Activated CD8-positive, alpha-beta memory T cell treated with anti-CD3 and anti-CD28 coated beads, Interleukin-2, amount 50 U/mL, for 4 hours (primary cell): Measurements from ENCODE around the gene ARHGAP28.
"Not testable (repeated sequence)": the region's sequence is repeated elsewhere in the genome, so short reads cannot be mapped to it uniquely, and the experiment has no call there.

Experiments used
- DNase-seq: peaks from one replicate; pipeline ENCODE4 v3.0.0-alpha.2; 2020

Gene ARHGAP28

DNA sequence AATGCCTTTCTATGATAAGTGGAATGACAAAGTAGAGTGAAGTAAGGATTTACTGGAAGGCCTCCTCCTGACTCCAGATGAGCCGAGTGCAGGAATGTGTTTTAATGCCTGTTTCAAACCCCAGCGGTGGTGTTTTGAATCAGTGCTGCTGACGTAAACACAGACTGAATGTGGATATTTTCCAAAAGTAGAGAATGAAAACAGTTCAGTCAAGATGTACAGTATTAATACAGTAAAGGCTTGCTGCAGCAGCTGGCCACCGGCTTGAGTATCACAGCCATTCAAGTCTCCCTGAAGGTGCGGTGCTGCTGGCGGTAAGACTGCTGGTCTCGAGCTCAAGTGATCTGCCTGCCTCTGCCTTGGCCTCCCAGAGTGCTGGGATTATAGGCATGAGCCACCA is 46.7 kb downstream of the ARHGAP28 start:
- no peak for DNase-seq

DNA sequence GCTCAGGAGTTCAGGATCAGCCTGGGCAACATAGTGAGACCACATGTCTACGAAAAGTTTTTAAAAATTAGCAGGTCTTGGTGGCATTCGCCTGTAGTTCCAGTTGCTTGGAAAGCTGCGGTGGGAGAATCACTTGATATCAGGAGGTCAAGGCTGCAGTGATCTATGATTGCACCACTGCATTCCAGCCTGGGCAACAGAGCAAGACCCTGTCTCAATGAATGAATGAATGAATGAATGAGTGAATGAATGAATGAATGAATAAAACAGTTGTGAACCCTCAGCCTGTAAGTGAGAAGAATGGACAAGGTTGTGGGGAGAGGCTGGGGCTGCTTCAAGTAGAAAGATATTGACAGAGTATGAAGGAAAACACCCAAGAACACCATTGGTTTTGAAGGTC is 48.0 kb downstream of the ARHGAP28 start:
- DNase-seq, result no peak

DNA sequence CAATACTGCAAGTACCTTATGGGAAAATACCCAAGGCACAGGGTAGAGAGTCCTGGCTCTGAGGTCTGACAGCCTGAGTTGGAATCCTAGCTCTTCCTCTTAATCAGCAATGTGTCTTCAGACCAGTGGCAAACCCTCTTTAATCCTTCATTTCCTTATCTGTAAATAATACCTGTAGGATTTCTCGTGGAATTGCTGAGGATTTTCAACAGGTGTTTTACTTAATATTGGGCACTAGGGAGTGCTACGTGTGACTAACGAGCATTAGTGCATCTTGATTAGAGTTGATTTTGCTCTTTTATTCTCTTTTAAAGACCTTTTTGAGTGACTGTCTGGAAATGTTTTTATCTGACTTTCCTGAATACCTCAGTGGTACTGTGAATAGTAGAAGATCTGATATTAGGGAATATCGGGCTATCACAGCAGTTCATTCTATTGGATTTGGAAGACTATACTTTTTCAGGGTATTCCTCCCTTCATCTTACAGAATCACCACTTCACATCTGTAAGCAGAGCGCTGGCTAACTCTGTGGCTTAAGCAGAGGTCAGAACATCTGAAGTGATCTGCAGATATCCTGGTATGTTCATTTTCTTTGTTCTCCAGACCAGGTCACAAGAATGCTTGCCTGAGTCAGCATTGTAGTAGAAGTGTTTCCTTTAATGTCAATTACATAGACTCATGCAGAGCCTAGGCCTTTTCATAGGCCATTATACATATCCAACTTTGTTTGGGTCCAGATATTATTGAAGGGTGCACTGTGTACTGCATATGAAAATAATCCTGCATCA is 49.1 kb downstream of the ARHGAP28 start:
- no peak for DNase-seq

DNA sequence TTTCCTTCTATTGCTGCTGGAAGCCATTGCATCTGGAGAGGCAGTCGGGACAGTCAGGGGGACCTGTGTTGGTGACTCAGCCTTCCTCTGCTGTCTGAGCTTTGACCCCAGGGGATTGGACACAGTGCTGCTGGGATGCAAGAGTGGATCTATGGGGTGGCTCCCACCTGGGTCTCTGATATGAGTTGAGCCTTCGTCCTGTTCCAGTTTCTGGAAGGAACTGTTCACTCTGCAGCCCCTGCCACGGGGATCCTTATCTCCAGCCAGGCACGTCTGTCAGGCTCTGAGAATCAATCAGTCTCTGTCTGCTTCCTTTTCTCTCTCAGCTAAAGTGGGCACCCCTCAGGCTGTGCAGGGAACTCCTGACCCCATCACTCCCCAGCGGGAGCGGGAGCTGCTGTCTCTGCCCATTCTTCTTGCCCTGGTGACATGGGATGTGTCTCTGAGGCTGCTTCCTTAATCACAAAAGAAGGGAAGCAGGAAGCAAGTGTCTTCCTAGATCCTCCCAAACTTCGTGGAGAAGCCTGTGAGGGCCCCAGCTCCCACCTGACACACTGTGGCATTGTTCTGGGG is 51.7 kb downstream of the ARHGAP28 start:
- no peak for DNase-seq

DNA sequence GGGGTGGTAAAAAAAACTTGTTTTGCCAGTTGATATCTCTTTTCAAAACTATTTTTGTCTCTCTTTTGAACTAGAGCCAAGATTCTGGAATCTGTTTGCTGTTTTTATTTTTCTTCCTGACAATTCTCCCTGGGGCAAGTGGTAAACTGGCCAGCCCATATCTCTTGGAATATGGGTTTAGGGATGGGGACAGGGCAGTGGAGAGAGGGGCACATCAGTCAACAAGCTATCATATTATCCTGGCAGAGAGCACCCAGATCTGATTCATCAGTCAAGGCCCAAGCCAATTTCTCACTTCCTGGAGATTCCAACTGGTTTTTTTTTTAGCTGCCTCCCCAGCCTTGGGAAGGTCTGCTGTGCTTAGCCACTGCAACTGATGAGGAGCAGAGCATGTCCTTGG is 52.3 kb downstream of the ARHGAP28 start:
- DNase-seq, result no peak

DNA sequence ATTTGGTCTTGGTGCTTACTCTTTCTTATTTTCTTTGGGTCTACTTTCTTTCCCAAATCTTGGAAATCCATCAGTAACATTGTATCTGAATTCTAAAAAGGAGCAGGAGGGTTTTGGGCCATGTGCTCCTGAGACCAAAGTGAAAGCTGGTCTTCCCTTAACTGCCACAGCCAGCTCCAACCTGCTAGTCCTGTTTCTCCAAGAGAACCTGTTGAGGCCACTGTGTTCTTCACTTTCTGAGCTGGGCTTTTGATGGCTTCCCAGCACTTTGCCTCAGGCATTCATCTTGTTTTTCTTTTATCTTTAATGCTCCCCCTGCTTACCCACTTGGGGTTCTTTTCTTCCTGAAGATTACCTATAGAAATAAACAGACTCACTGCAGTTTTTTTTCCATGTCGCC is 53.3 kb downstream of the ARHGAP28 start:
- DNase-seq, result no peak

DNA sequence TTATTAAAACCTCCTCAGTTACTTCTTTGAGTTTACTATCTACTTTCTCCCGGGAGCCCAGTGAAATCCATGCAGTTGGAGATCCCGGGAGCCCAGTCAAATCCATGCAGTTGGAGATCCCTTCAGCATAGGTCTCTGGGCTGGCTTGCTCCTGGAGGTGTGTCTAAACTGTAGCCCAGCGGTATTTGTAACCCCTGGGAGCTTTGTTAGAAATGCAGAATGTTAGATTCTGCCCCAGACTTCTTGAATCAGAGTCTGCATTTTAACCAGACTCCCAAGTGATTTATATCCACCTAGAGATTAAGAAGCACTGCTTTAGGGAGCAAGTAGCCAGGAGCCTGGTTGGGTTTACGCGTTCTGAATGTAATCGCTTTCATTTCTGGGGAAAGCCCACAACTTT is 54.5 kb downstream of the ARHGAP28 start:
- DNase-seq, result no peak

DNA sequence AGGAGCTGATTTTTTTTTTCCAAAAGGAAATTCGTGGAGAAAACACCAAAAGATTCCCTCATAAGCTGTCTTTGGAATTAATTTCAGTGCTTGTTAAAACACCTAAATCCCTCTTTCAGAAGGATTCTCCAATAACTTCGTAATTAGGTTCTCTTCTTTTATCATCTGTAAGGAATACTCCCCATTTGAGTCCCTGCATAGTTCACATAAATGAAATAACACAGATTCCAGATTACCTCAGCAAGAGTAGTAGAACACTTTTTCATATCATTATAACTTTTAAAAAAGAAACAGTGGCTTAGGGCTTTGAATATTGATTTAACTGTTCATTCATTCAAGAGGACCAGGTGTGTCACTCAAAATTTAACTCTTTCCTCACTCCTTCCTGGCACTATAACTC is 55.5 kb downstream of the ARHGAP28 start:
- no peak for DNase-seq

DNA sequence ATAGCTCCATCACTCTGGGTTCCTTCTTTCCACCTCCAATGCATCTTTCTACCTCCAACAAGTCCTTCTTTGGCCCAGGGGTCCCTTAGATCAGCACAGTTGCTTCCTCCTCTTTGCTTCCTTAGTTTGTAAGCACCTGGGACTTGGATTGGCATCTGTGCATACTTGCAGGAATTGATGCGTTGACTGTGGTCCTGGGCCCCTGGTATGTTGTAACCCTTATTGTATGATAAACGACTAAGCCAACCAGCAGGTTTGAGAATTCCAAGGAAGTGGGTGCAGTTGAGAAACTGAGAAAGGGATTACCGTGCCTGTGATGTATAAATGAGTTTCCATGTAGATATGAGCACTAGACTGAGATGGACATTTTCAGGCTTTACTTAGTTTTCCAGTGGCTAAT is 55.9 kb downstream of the ARHGAP28 start:
- no peak for DNase-seq

DNA sequence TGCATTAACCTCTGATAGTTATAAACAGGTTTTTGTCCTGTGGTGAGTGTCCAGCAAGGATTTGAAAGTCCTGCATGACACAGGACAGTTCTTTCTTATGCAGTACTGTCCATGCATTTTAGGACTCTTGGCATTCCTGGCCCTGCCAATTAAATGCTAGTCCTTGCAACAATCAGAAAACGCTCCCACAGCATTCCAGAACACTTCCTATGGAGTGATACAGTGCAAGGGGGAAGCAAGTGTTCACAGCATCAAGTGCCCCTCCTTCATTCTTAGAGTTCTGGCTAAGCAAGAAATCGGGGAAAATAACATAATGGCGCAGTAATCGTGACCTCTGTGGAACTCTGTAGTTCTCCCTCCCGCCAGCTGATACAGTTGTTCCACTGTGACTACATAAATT is 62.9 kb downstream of the ARHGAP28 start:
- DNase-seq, result no peak

DNA sequence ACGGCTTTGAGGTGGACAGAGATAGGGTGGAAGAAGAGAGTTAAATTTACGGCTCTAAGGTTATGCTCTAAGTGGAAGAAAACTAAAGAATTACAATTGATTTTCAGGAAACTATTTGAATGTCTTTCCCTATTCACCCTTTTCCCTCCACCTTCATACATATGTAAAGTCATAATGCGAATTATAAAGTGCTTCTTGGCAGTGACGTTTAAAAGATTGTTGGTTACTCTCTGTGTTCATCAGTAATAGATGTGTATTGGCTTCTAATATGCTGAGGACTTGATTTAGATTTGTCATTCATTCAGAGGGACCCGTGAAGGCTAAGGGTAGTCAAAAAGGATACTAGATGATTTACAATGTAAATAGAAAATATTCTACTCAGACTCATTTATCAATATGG is 63.9 kb downstream of the ARHGAP28 start:
- no peak for DNase-seq

DNA sequence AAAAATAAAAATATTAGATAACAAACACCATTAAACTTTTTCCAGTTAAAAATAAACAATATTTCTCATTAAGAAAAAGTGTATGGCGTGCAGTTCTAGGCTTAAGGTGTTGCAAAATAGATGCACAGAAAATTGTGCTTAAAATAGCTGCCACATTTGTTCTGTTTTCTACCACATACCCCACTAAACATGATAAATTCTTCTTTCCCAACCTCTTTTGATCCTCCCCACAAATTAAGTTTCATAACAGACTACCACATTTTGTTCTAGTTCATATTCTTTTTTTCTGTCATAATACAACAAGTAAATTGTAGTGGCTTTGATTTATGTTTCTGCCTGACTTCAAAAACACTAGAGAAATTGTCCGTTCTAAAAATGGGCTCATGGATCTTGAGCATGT is 64.5 kb downstream of the ARHGAP28 start:
- no peak for DNase-seq

DNA sequence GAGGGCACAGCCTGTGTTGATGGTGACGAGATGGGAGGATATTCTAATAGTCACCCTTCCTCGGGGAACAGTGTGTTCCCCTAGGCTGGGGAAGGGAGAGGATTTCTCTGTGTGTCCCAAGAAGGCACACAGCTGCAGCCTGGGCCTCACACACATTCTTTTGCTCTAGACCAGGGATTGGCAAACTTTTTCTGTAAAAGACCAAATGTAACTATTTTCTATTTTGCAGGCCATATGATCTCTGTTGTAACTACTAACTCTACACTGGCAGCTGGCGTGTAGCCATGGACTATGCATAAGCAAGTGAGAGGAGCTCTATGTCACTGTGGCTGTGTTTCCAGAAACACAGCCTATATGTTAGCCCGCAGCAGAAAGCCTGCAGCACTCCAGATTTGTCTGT is 65.8 kb downstream of the ARHGAP28 start:
- DNase-seq, result no peak

DNA sequence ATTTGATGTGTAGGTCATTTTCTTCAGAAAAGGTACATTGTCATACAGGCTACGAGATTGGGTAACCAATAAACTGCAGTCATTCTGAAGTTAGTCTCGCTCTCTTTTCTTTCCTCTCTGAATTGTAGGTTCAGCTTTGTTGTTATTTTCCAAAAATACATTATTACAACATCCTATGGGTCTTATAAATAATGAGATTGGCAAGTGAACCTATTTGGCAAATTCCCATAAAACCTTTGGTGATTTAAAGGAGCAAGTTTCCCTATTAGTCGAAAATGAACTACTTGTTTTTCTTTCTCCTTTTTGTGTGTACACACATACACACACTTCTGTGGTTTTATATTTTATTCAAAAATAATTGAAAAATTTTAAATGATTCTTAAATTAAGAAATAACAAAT is 67.0 kb downstream of the ARHGAP28 start:
- no peak for DNase-seq

DNA sequence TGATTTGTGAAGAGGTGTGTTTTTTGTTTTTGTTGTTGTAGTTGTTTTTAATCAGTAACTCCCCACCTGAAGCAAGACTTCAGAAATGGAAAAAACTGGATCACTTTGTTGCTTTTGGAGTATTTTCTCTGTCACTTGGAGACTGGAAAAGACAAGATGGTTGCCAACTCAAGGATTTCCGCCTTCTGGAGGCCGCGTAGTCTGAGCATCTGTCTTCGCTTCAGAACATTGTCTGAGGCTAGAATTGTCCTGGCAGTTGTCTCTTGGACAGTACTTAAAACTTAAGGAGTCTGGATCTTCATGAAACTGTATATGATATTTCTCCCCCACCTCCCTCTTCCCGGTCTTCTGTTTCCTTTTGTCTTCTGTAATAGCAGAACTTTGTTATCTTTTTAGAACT is 67.7 kb downstream of the ARHGAP28 start:
- DNase-seq, result no peak

DNA sequence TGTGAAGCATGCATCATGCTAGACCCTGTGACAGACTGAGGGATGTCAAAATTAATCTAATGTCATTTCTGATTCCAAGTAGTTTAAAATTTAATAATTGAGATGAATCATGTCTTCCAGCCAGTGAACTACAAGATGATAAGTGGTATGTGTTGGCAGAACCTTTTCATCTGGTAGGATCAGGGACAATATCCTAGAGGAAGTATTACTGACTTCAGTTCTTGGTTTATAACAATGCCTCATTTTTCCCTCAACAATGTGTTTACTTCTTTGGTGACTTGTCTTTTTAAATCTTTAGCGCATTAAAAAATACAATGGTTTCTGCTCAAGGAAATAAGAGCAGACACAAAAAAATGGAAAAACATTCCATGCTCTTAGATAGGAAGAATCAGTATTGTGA is 69.4 kb downstream of the ARHGAP28 start:
- no peak for DNase-seq

DNA sequence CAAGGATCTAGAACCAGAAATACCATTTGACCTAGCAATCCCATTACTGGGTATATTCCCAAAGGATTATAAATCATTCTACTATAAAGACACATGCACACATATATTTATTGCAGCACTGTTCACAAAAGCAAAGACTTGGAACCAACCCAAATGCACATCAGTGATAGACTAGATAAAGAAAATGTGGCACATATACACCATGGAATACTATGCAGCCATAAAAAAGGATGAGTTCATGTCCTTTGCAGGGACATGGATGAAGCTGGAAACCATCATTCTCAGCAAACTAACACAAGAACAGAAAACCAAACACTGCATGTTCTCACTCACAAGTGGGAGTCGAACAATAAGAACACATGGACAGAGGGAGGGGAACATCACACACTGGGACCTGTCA is 70.8 kb downstream of the ARHGAP28 start:
- DNase-seq, result not testable (repeated sequence)

DNA sequence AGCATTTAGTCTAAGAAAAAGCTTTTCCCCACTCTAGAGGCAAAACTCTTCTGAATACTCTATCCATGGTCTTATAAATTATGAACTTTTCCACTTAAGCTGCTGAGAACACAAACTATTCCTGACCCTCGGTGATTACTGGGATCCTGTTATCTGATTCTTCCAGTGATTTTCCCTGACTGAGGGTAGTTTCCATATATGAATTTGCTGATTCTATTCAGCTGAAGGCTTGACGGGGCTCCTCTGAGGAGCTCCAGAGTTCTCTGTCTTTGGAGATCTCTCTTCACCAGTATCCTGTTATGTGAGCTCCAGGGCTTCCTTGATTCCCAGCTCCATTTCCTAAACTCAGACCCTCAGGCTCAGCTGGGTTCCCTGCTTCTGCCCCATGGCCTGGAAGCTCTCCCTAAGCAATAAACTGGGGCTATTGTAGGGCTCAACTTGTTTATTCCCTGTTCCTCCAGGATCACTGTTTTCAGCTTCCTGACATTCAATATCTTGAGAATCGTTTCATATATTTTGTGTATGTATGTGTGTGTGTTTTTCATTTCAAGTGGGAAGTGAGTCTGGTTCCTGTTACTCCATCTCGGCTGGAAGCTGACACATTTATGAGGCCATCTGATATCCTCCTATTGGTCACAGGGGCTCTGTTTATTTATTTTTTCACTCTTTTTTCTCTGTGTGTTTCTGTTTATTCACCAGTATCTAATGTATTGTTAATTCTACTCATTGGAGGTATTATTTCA is 78.2 kb downstream of the ARHGAP28 start:
- DNase-seq, result no peak

DNA sequence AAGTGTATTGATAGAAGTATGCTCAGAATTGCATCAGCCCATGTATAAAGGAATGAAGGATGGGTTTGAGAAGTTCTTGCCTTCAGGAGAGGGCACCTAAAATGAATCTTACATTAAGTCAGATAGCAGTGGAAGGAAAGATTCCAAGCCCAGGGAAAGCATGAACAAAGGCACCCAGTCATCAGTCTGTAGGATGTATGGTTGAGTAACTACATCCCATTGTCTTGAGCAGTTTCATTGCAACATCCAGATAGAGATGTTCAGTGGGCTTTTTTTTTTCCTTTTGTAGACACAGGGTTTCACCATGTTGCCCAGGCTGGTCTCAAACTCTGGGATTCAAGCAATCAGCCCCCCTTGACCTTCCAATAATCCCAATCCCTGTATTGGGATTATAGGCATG is 80.7 kb downstream of the ARHGAP28 start:
- no peak for DNase-seq

DNA sequence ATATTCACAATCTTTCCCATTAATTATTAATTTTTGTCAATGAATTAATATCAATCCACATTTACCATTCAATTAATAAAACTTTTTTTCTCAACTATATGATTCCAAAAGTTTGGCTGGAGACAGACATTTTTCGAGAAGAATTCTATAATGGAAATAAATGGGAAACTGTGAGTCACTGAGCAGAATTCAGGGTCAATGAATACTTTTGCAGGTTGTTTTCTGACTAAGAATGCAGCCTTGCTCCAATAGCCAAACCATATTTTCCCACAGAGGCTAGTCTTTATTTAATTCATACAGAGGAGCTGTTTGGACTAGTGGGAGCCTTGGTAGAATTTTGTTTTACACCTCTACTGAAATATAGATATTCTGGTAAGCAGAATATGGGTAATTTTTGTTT is 82.3 kb downstream of the ARHGAP28 start:
- no peak for DNase-seq

DNA sequence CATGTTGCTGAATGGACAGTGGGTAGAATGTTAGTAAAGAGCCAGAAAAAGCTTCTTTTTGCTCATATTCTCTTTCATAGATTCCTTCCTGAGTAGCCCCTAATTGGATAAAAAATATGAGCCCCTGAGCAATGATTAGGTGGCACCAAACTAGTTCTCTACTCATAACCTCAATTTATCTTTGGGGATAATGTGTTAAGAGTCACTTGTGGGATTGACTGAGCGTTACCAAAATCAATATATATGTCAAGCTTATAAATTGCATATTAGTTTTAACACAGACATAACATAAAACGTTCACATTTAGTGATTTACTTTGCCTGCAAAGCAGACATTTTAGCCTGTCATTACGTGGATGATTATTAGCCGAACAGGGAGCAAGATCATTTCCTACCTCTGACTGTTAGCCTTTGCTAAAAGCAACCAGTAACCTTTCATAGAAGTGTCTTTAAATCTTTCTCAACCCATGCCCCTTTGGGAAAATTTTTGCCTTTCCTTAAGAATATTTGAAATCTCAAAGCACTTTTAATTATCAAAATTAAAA is 85.4 kb downstream of the ARHGAP28 start:
- DNase-seq, result no peak

DNA sequence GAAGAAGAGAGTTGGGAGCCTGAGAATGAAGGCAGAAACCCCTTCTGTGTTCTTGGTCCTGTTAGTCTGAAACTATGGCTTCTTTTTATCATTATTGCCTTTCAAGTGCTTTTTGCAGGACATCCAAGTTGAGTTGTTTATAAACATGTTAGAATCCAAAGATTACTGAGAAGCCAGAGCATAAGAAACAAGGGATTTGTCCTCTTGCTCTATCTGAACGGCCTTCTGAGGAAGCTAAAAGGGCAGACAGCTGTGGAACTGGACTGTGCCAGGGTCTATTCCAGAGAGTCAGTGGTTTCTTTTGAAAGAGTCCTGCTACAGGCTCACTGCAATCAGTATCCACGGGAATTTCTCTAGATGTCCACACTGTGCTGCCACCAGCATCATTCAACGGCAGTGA is 86.6 kb downstream of the ARHGAP28 start:
- DNase-seq, result no peak

DNA sequence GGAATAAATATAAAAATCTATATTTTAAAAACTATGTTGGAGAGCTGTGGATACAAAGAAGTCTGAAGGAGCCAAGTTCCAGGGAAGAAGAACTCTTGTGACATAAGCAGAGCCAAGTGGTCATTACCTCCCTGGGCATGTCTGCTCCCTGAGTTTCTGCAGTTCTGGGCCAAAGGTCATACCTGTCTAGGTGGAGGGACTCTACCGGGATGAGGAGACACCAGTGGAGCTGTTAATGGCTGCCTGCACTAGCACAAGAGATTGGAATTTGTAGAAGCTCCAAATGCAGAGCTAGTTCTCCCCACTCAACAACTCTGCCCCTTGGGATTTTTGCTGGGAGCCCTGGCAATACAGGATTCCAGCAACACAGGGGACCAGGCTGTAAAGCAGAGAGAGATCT is 89.8 kb downstream of the ARHGAP28 start:
- DNase-seq, result no peak

DNA sequence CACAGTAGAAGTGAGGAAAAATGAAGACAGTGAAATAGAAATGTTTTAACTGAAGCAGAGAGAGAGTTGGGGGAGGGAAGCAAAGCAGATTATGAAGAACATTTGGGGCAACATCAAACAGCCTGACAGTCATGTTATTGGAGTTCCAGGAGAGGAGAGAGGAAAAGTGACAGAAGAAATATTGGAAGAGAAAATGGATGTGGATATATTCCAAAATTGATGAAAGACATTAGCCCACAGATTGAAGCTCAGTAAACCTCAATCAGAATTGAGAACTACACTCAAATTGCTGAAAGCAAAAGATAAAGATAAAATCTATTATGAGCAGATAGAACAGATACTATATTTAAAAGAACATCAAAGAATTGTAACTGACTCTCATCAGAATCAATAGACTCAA is 90.8 kb downstream of the ARHGAP28 start:
- DNase-seq, result no peak
